ENCODE data around the gene EEIG1.
A peak's percentile ranks its signal among the peaks of the same experiment; 100 is the strongest.

Gene EEIG1

DNA sequence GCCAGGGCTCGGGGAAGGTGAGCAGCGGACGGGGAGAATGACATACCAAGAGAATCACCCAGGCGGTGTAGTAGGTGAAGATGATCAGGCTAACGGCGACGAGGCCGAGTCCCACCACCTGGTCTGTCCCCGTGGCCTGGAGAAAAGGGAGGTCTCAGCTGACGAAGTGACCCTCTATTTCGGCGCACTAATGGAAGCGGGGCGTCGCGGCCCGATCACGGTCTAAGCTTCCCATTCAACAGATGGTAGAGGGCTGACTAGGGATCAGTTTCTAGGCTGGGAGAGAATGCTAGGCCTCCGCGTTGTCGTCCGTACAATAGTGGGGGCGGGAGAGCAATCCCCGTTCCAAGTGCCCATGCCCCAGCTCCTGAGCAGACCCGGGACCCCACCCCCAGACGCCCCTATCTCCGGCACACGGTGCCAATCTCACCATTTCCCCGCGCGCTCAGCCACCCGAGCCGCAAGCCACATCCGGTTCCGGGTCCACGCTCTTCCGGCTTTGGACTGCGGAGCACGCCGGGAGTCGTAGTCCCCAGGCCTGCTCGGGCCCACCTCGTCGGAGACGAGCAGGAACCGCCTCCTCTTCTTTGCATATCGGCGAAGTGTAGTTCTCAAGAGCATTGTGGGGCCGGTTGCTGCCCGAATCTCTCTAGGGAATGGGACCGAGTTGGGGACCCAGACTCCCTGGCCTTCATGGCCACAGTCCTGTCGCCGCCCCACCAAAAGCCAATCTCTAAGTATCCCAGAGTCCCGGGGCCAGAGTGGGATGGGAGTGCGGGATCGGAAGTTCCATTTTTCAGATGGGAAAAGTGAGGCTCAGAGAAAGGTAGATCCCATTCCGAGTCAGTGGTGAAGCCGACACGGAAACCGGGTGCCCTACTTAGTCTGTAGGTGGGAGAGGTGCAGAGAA is 43.1 kb downstream of the EEIG1 start, which contains the start of gene DPM2:
Gene DPM2, minus strand, starts transcription at position 467 of the 910 bp plus-strand sequence. Its CDS starts 34 bp downstream, at position 433.
- H3K9me3 Mint-ChIP-seq: no peaks in the 10 kb centered on the region
- TF ChIP-seq, protein P1, sequence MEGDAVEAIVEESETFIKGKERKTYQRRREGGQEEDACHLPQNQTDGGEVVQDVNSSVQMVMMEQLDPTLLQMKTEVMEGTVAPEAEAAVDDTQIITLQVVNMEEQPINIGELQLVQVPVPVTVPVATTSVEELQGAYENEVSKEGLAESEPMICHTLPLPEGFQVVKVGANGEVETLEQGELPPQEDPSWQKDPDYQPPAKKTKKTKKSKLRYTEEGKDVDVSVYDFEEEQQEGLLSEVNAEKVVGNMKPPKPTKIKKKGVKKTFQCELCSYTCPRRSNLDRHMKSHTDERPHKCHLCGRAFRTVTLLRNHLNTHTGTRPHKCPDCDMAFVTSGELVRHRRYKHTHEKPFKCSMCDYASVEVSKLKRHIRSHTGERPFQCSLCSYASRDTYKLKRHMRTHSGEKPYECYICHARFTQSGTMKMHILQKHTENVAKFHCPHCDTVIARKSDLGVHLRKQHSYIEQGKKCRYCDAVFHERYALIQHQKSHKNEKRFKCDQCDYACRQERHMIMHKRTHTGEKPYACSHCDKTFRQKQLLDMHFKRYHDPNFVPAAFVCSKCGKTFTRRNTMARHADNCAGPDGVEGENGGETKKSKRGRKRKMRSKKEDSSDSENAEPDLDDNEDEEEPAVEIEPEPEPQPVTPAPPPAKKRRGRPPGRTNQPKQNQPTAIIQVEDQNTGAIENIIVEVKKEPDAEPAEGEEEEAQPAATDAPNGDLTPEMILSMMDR (IDR thresholded peaks at IDR 0.05; ENCODE audit: unreplicated experiment in 3 of 3): no peak
- peaks cover 13% of the 10 kb centered on the region for H3K36me3 Mint-ChIP-seq (ENCODE audit: low read depth)
- H3K27ac Mint-ChIP-seq: peak within 1 kb of the TSS; percentile 17 to 89 (median 78)
- no peaks in the 10 kb centered on the region for H3K27me3 Mint-ChIP-seq (ENCODE audit: low read depth)
- H3K4me3 Mint-ChIP-seq: peak within 1 kb of the TSS; percentile 90 to 99 (median 97)
- peaks cover 52% of the 10 kb centered on the region for H3K4me1 Mint-ChIP-seq

- H3K9me3 Mint-ChIP-seq: no peaks in the 10 kb centered on the region
- H3K36me3 Mint-ChIP-seq (ENCODE audit: low read depth): peaks cover 11% of the 10 kb centered on the region
- TF ChIP-seq, protein P1 (IDR thresholded peaks at IDR 0.05; ENCODE audit: unreplicated experiment in 3 of 3): no peak
- peaks cover 47% of the 10 kb centered on the region for H3K4me1 Mint-ChIP-seq
- H3K4me3 Mint-ChIP-seq: peak overlapping the region; percentile 90 to 99 (median 97)
- peak overlapping the region; percentile 17 to 78 (median 78) for H3K27ac Mint-ChIP-seq
- no peaks in the 10 kb centered on the region for H3K27me3 Mint-ChIP-seq (ENCODE audit: low read depth)
These were observed 43.8 kb downstream of the EEIG1 start for GRCh38 chr9:127937056-127937387.

DNA sequence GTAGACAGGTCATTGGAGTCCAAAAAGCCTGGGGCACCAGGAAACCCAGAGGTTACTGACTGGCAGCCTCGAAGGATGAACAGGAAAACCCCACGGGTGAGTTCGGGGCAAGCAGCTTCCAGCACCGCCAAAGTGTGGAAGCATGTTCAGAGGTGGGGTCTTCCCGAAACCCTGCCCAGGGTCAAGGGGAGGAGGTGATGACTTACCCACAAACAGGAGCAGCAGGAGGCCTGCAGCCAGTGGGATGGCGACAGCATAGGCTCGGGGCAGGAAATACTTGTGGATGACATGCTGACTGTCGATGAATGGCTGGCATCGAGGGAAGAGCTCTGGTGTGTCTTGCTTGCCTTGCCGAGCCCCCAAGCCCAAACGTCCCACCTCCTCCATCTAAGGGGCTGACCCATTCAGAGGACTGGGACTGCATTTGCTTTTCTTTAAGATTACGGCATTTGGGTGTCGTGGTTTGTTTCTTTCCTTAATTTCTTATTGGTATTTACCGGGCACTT is 44.4 kb downstream of the EEIG1 start:
- Mint-ChIP-seq H3K4me3 (peak overlapping the region; percentile 90 to 99 (median 97)), H3K27ac (peak overlapping the region in 2 of 3 experiments; percentile 45 to 78), H3K9me3 (no peaks in the 10 kb centered on the region), H3K36me3 (ENCODE audit: low read depth) (peaks cover 11% of the 10 kb centered on the region), H3K27me3 (ENCODE audit: low read depth) (peaks cover 2% of the 10 kb centered on the region), H3K4me1 (peaks cover 44% of the 10 kb centered on the region)
- TF ChIP-seq, protein P1 (IDR thresholded peaks at IDR 0.05; ENCODE audit: unreplicated experiment in 3 of 3): no peak

DNA sequence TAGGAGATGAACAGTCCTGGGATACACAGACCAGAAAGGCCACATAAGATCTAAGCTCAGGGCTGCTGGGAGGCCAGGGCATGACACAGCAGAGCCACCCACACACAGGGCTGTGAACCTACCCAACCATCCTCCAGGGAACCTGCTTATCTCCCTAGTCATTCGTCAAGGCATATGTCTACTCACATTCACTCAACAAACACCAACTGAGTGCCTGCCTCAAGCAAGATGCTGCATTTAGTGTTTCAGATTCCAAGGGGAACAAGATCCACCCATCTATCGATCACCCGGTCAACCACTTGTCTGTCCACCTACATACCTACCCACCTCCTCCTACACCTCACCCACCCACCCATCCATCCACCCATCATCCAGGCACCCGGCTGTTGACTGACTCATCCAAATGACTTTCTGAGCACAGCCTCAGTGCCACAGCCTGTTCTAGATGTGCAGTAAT is 45.0 kb downstream of the EEIG1 start:
- Mint-ChIP-seq H3K9me3 (no peaks in the 10 kb centered on the region), H3K4me3 (peak overlapping the region; percentile 90 to 99 (median 97)), H3K36me3 (ENCODE audit: low read depth) (peaks cover 11% of the 10 kb centered on the region), H3K4me1 (peaks cover 43% of the 10 kb centered on the region), H3K27ac (peak overlapping the region in 2 of 3 experiments; percentile 45 to 67), H3K27me3 (ENCODE audit: low read depth) (peaks cover 4% of the 10 kb centered on the region)
- TF ChIP-seq, protein P1 (IDR thresholded peaks at IDR 0.05; ENCODE audit: unreplicated experiment in 3 of 3): no peak

DNA sequence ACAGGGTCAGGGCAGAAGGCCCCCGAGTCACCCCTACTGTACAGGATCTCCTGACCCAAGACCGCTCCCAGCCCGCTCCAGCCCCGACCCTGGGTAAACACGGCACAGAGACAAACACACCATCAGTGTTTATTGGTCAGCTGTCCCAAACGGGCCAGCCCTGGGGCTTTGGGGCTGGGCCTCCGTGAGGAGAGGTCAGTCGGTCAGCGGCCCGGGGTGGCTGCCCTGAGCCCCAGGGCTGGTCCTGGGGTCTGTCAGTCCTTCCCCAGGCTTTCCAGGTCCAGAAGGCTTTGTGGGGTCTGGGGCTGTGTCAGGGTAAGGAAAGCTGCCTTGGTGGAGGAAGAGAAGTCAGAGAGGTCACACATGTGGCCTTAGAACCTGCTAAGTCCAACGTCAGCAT is 45.8 kb downstream of the EEIG1 start:
- H3K4me1 Mint-ChIP-seq: peaks cover 40% of the 10 kb centered on the region

More for the DNA sequence above, 45.8 kb downstream of the EEIG1 start:
- peaks cover 7% of the 10 kb centered on the region for H3K27me3 Mint-ChIP-seq (ENCODE audit: low read depth)
- TF ChIP-seq, protein P1 (IDR thresholded peaks at IDR 0.05; ENCODE audit: unreplicated experiment in 3 of 3): no peak
- peaks cover 11% of the 10 kb centered on the region for H3K36me3 Mint-ChIP-seq (ENCODE audit: low read depth)
- peak overlapping the region; percentile 76 to 99 (median 90) for H3K4me3 Mint-ChIP-seq
- H3K9me3 Mint-ChIP-seq: no peaks in the 10 kb centered on the region
- no peak overlapping the region for H3K27ac Mint-ChIP-seq
